GM12878 (cell line): ENCODE results near the gene KBTBD2. TPM values are rescaled to one million over a fixed set of nuclear protein-coding genes. Genes with fewer than 3 reads are reported as not detected.
A peak's percentile ranks its signal among the peaks of the same experiment; 100 is the strongest.
"Not testable (repeated sequence)": the region's sequence is repeated elsewhere in the genome, so short reads cannot be mapped to it uniquely, and the experiment has no call there.

ENCODE experiments used
- ATAC-seq: fragments of 200-7000 bp; cut with Tn5 transposase; 3 replicates; pipeline ENCODE4 v1.9.1; 2020; ENCODE audit warnings: mild to moderate bottlenecking, moderate library complexity
- BruUV-seq: library from RNA; stranded (reverse); fragments of 400-500 nt; replicated peaks from 2 replicates; lab custom pipeline; 2021; lab: Mats Ljungman, UMichigan
- CTCF ChIA-PET: fragments of 300-600 bp; sonication (Branson Sonifier 250); formaldehyde crosslinking; extraction: SDS; loops from one replicate; lab custom pipeline; 2021; ENCODE audit warnings: inconsistent platforms; lab: Yijun Ruan, JAX
- POLR2A ChIA-PET: fragments of 350-600 bp; formaldehyde crosslinking; extraction: SDS; loops from one replicate; lab custom pipeline; 2021; ENCODE audit warnings: inconsistent platforms; lab: Charles Lee
- RAD21 ChIA-PET: fragments of 300-600 bp; sonication (Branson Sonifier 250); formaldehyde crosslinking; loops from one replicate; lab custom pipeline; 2023; ENCODE audit warnings: antibody characterized with exemption; ENCODE audit not compliant: unreplicated experiment; lab: Charles Lee
- SMC1A ChIA-PET: fragments of 300-600 bp; sonication (Branson Sonifier 250); formaldehyde crosslinking; loops from one replicate; lab custom pipeline; 2023; ENCODE audit not compliant: unreplicated experiment, uncharacterized antibody; lab: Charles Lee
- DNase-seq: peaks from one replicate; pipeline ENCODE4 v3.0.0-alpha.2; 2011; ENCODE audit warnings: low read depth, low spot score
- FAIRE-seq: peaks from 3 replicates; lab custom pipeline; 2011; peaks lifted over from hg19 to GRCh38; lab: Jason Lieb, UNC
- H2AFZ ChIP-seq: 2 replicates; pipeline ENCODE4 v1.6.0; 2011; ENCODE audit warnings: low read depth, low read length, control low read depth; ENCODE audit not compliant: control insufficient read depth
- H3K27ac ChIP-seq: 2 replicates; pipeline ENCODE4 v1.5.1; 2011; ENCODE audit warnings: control low read depth; ENCODE audit not compliant: control insufficient read depth, insufficient read depth
- H3K27me3 ChIP-seq, 2 experiments: replicated peaks in 1 of 2; 2 replicates each; pipeline versions ENCODE4 v1.6.0 to v1.6.1; 2011; ENCODE audit warnings: low read length in 1 of 2; ENCODE audit not compliant: control insufficient read depth in 2 of 2, insufficient read depth in 2 of 2
- H3K36me3 ChIP-seq, 2 experiments: 2 replicates each; pipeline ENCODE4 v1.5.1; 2011; ENCODE audit warnings: low read length in 1 of 2; ENCODE audit not compliant: control insufficient read depth in 2 of 2, insufficient read depth in 2 of 2
- H3K4me1 ChIP-seq: 2 replicates; pipeline ENCODE4 v1.6.1; 2011; ENCODE audit warnings: mild to moderate bottlenecking, low read length, moderate library complexity, mixed read lengths; ENCODE audit not compliant: control insufficient read depth, insufficient read depth
- H3K4me2 ChIP-seq: 2 replicates; pipeline ENCODE4 v1.6.0; 2011; ENCODE audit warnings: control low read depth; ENCODE audit not compliant: control insufficient read depth, insufficient read depth
- H3K4me3 ChIP-seq: fragments of 200-600 bp; sonication (generic); 2 replicates; pipeline ENCODE4 v1.5.1; 2016
- H3K79me2 ChIP-seq: 2 replicates; pipeline ENCODE4 v1.6.0; 2011; ENCODE audit warnings: low read length; ENCODE audit not compliant: control insufficient read depth, insufficient read depth
- H3K9ac ChIP-seq: 2 replicates; pipeline ENCODE4 v1.8.0; 2011; ENCODE audit warnings: low read length, control low read depth, mixed read lengths; ENCODE audit not compliant: control insufficient read depth, insufficient read depth
- H3K9me3 ChIP-seq: replicated peaks from 3 replicates; pipeline ENCODE4 v1.5.1; 2011; ENCODE audit warnings: mild to moderate bottlenecking, low read length; ENCODE audit not compliant: control insufficient read depth, insufficient read depth
- H4K20me1 ChIP-seq: 2 replicates; pipeline ENCODE4 v1.6.0; 2011; ENCODE audit not compliant: control insufficient read depth, insufficient read depth
- WGBS: methylation state at CpG from one replicate; pipeline ENCODE4 v1.1.6; 2016; ENCODE audit warnings: low lambda C conversion rate; ENCODE audit not compliant: insufficient replicate concordance, insufficient coverage; ENCODE audit errors: missing lambda C conversion rate; 5-methylcytosine and 5-hydroxymethylcytosine counted together
- in situ Hi-C: fragments of 300-500 bp; cut with MboI; formaldehyde crosslinking; loops from 9 replicates; pipeline ENCODE4 v1.14.3; 2018; ENCODE audit warnings: mixed read lengths
- intact Hi-C: fragments of 100-400 bp; cut with micrococcal nuclease; formaldehyde crosslinking; loops from one replicate; pipeline ENCODE4 v1.14.2; 2022; ENCODE audit not compliant: unreplicated experiment
- polyA plus RNA-seq, 11 experiments: library from polyadenylated mRNA; depleted of rRNA in 4 of 11; unstranded in 6 of 11; stranded (reverse) in 5 of 11; fragments of >200 nt; fragmentation: Nextera tagmentation in 4 of 11; fragmentation: Illumina TruSeq in 1 of 11; extraction: Ambion mirVana in 4 of 11; extraction: Trizol in 1 of 11; gene quantifications; 1 replicate in 1 of 11; 2 replicates in 10 of 11; pipeline versions ENCODE4 v1.2.1 to v1.2.3, GENCODE V29; 2011 to 2016; ENCODE audit warnings: inconsistent platforms in 2 of 11, missing spikeins in 2 of 11, low read depth in 1 of 11
- total RNA-seq, 4 experiments: library from RNA; depleted of rRNA in 3 of 4; stranded (reverse); fragments of >200 nt in 3 of 4; fragmentation: Illumina TruSeq in 1 of 4; extraction: Trizol in 1 of 4; gene quantifications; 2 replicates each; pipeline versions ENCODE4 v1.2.1 to v1.2.3, GENCODE V29; 2013 to 2021

Gene KBTBD2
- total and polyA plus RNA-seq, 10 of the 15 experiments (the other 5 are each of a cell fraction or from before 2014, with no cell fraction given), result 8.1 to 22.3 (median 16.2) TPM

DNA sequence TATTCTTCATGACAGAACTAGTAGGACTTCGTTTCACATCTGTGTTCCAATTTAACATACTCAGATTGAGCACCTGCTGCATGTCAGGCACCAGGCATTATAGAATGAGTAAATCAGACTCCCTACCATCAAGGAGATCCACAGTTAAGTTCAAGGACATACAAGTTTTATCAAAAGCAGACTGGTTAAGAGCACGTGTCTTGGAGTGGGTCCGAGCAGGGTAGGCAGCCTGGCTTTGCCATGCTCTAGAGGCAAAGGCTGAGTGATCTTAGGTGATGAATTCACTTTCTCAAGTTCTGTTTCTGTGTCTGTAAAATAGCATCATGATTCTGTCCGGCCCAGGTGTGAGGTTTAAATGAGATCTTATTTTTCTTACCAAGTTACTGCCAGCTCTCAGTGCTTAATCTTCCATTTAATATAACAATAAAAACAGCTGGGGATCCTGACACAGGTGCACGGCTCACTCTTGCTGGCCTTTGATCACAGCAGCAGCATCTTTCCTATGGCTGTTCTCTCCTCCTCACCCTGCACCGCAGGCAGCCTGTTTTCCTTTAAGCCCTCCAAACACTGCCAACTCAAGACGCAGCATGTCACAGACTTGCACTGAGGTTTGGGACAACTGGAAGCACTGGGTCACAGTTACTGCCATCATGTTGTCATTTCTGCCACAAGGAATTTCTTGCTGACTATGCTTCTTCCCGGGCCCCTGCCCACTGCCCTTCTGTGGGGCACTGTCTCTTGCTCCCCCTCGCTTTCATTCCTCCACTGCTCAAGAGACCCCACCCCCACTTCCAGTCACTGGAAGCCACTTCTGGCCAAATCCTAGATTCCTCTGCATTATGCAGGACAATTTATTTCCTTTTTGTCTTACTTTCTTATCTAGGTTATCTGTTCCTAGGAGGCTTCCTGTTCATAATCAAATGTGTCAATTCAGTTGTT, 35.5 kb downstream of the KBTBD2 start:
- ATAC-seq, H3K27me3 ChIP-seq, H3K4me3 ChIP-seq, POLR2A ChIA-PET, DNase-seq, H3K9me3 ChIP-seq, H3K4me1 ChIP-seq, H3K36me3 ChIP-seq, in situ Hi-C loops, intact Hi-C loops, RAD21 ChIA-PET, H3K27ac ChIP-seq, H4K20me1 ChIP-seq, H2AFZ ChIP-seq, BruUV-seq, SMC1A ChIA-PET, H3K4me2 ChIP-seq, H3K9ac ChIP-seq, H3K79me2 ChIP-seq: not testable (repeated sequence)
- WGBS, result 32% methylated on average over 8 of the region's 9 CpGs
- CTCF ChIA-PET, result interaction anchor here (2.5 kb wide), 1 partner anchor 10 kb away, joined by 18 read pairs; no protein-coding TSS in a partner anchor
- peak; percentile 86 for FAIRE-seq

GRCh38 chr7:32850654-32851053, 40.9 kb downstream of the KBTBD2 start:
- RAD21 ChIA-PET, H3K4me2 ChIP-seq, H3K79me2 ChIP-seq, FAIRE-seq, POLR2A ChIA-PET, H4K20me1 ChIP-seq, H3K27ac ChIP-seq, in situ Hi-C loops, H3K9me3 ChIP-seq, H3K36me3 ChIP-seq, H3K4me1 ChIP-seq, ATAC-seq, BruUV-seq, H3K4me3 ChIP-seq, DNase-seq, H2AFZ ChIP-seq, H3K27me3 ChIP-seq, H3K9ac ChIP-seq, intact Hi-C loops: not testable (repeated sequence)
- ChIA-PET CTCF (interaction anchor here (0.6 to 1.1 kb wide), 2 partner anchors 16 to 257 kb away, joined by 3 to 6 read pairs; no protein-coding TSS in a partner anchor), SMC1A (interaction anchor here (1.0 kb wide), 1 partner anchor 198 kb away, joined by 4 read pairs; no protein-coding TSS in a partner anchor)
- 3% methylated on average over 3 of the region's 3 CpGs for WGBS

DNA sequence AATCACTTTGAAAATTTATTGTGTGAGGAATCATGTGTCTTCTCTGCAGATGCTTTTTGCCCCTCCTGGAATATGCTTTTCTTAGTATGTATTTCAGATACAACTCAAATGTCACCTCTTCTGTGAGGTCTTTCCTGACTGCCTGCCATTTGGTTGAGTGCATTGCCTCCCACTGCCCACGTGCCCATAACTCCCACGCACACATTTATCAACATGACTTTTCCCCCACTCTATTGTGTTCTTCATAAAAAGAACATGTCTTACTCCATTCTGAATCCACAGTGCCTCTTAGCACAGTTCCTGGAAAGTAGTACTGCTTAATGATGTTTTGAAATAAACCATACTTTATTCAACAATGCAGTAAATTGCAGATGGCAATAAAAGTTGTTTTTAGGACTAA, 42.9 kb downstream of the KBTBD2 start:
- H3K4me3 ChIP-seq, H3K36me3 ChIP-seq, ATAC-seq, DNase-seq, in situ Hi-C loops, H3K79me2 ChIP-seq, H3K27ac ChIP-seq, BruUV-seq, H4K20me1 ChIP-seq, H3K4me1 ChIP-seq, POLR2A ChIA-PET, H3K4me2 ChIP-seq, SMC1A ChIA-PET, H3K9me3 ChIP-seq, H3K27me3 ChIP-seq, intact Hi-C loops, CTCF ChIA-PET, H3K9ac ChIP-seq, FAIRE-seq, H2AFZ ChIP-seq: not testable (repeated sequence)
- 7% methylated on average over 2 of the region's 2 CpGs for WGBS
- RAD21 ChIA-PET, result interaction anchor here (1.0 kb wide), 1 partner anchor 50 kb away, joined by 3 read pairs; no protein-coding TSS in a partner anchor
